Prostate gland (tissue), 2 donors: ENCODE data around the gene SEC24C.
"Not testable (repeated sequence)": the region's sequence is repeated elsewhere in the genome, so short reads cannot be mapped to it uniquely, and the experiment has no call there.

Source experiments
- CTCF ChIP-seq, 4 experiments: fragments of 200-600 bp in 2 of 4; fragments of 450-650 bp in 2 of 4; sonication (generic) in 2 of 4; IDR thresholded peaks; 1 replicate in 3 of 4; 2 replicates in 1 of 4; pipeline ENCODE4 v1.5.1; 2016 to 2019; ENCODE audit warnings: antibody characterized with exemption in 4 of 4, mild to moderate bottlenecking in 2 of 4, moderate library complexity in 2 of 4
- POLR2A ChIP-seq: fragments of 450-650 bp; IDR thresholded peaks from one replicate; pipeline ENCODE4 v1.6.1; 2016; ENCODE audit warnings: antibody characterized with exemption, mild to moderate bottlenecking
- POLR2AphosphoS5 ChIP-seq: sonication (generic); formaldehyde crosslinking; IDR thresholded peaks from one replicate; pipeline ENCODE4 v1.6.1; 2017; ENCODE audit warnings: antibody characterized with exemption

- TF ChIP-seq CTCF (IDR thresholded peaks at IDR 0.05); POLR2AphosphoS5; POLR2A: not testable (repeated sequence)
Measured at GRCh38 chr10:73720561-73720960, 23.6 kb upstream of the SEC24C start.
